BJ (cell line): ENCODE results near the gene MYO7B. TPM values are rescaled to one million over a fixed set of nuclear protein-coding genes. Genes with fewer than 3 reads are reported as not detected.

Experiments used
- CTCF ChIA-PET: fragments of 350-600 bp; formaldehyde crosslinking; extraction: SDS; loops from one replicate; lab custom pipeline; 2021; ENCODE audit warnings: antibody characterized with exemption, inconsistent platforms; lab: Yijun Ruan, JAX
- POLR2A ChIA-PET: fragments of 300-600 bp; sonication (Branson Sonifier 250); formaldehyde crosslinking; extraction: SDS; loops from one replicate; lab custom pipeline; 2021; ENCODE audit warnings: antibody characterized with exemption; lab: Charles Lee
- DNase-seq: peaks from one replicate; pipeline ENCODE4 v3.0.0-alpha.2; 2011; ENCODE audit warnings: low read depth
- H3K27me3 ChIP-seq: 2 replicates; pipeline ENCODE4 v1.6.0; 2011; ENCODE audit warnings: low read length; ENCODE audit not compliant: control insufficient read depth, insufficient read depth
- H3K36me3 ChIP-seq: 2 replicates; pipeline ENCODE4 v1.5.1; 2011; ENCODE audit warnings: low read length; ENCODE audit not compliant: control insufficient read depth, insufficient read depth
- H3K4me3 ChIP-seq: 2 replicates; pipeline ENCODE4 v1.5.1; 2011; ENCODE audit warnings: low read depth, mild to moderate bottlenecking, control low read depth, low read length
- polyA plus RNA-seq: library from polyadenylated mRNA; depleted of rRNA; stranded (reverse); fragments of >200 nt; gene quantifications from 2 replicates; pipeline ENCODE4 v1.2.3, GENCODE V29; 2011
- TF ChIP-seq, protein P1 (sequence below): IDR thresholded peaks from 2 replicates; pipeline ENCODE4 v1.5.1; 2011; ENCODE audit warnings: low read depth, mild to moderate bottlenecking, control low read depth, inconsistent platforms, low read length, moderate library complexity; ENCODE audit not compliant: insufficient read depth

MYO7B gene
- polyA plus RNA-seq, 1 experiment, result 0.36 TPM

DNA sequence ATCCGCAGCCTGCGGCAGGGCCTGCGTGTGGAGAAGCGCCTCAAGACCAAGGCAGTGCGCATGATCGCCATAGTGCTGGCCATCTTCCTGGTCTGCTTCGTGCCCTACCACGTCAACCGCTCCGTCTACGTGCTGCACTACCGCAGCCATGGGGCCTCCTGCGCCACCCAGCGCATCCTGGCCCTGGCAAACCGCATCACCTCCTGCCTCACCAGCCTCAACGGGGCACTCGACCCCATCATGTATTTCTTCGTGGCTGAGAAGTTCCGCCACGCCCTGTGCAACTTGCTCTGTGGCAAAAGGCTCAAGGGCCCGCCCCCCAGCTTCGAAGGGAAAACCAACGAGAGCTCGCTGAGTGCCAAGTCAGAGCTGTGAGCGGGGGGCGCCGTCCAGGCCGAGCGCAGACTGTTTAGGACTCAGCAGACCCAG is 115.9 kb downstream of the MYO7B start:
- ChIA-PET POLR2A (no interaction called here), CTCF (interaction anchor here (2.8 to 8.8 kb wide), 3 partner anchors 12 to 60 kb away, joined by 17 to 89 read pairs (median 32); partner anchors contain the start of gene LIMS2)
- Histone ChIP-seq H3K4me3 (no peak overlapping the region), H3K36me3 (peaks cover 16% of the 10 kb centered on the region), H3K27me3 (no peaks in the 10 kb centered on the region)
- DNase-seq, result no peak
- TF ChIP-seq, protein P1, sequence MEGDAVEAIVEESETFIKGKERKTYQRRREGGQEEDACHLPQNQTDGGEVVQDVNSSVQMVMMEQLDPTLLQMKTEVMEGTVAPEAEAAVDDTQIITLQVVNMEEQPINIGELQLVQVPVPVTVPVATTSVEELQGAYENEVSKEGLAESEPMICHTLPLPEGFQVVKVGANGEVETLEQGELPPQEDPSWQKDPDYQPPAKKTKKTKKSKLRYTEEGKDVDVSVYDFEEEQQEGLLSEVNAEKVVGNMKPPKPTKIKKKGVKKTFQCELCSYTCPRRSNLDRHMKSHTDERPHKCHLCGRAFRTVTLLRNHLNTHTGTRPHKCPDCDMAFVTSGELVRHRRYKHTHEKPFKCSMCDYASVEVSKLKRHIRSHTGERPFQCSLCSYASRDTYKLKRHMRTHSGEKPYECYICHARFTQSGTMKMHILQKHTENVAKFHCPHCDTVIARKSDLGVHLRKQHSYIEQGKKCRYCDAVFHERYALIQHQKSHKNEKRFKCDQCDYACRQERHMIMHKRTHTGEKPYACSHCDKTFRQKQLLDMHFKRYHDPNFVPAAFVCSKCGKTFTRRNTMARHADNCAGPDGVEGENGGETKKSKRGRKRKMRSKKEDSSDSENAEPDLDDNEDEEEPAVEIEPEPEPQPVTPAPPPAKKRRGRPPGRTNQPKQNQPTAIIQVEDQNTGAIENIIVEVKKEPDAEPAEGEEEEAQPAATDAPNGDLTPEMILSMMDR, result no peak

DNA sequence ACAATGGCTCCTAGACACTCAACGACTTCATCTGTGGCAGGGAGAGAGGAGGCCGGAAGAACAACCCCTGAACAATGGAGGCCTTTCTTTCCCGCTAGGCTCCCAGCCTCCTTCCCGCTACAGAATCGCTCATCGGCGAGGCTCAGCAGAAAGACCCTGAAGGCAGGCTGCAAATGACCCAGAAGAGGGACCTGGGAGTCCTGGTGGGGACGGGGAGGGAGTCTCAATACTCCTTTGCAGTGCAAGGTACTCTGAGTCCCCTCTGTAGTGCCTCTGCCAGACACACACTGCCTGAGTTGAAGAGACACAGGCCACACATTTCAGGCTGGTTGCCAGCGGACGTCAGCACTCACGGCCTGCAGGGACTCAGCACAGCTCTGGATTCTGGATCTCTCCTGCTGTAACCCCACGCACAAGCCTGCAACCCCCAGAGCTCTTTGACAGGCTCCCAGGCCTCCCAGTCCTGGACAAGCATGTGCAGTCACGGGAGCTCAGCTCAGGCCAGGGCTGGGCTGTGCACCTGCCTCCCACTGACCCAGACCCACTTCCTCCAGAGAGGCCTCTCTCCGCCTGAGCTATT is 116.6 kb downstream of the MYO7B start:
- TF ChIP-seq, protein P1, result no peak
- ChIA-PET CTCF (interaction anchor here (1.1 to 8.8 kb wide), 3 partner anchors 16 to 61 kb away, joined by 4 to 89 read pairs (median 4); no protein-coding TSS in a partner anchor), POLR2A (no interaction called here)
- Histone ChIP-seq H3K27me3 (no peaks in the 10 kb centered on the region), H3K36me3 (peaks cover 21% of the 10 kb centered on the region), H3K4me3 (no peak overlapping the region)
- no peak for DNase-seq

DNA sequence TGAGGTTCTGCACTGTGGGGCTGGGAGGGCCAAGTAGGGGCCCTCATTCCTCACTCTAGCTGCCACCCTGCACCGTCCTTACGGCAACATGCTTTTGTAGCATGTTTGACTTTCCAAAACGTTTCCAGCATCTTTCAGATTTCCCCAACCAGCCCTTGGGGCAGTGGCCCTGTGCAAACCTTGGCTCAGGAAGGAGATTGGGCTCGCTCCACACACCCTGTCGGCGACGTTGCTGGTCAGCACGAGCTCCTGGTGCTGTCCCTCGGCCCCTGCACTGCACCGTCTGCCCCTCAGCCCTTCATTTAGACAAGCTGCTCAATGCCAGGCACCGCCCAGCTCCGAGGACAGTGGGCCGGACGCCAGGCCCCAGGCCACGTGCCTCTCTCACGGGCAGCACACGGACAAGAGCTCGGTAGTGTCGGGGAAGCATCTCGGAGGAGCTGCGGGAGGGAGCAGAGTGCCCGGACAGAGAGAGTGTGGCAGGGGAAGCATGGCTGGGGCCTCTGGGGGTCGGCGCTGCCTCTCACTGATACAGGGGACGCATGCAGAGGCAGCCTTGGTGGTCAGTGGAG is 117.4 kb downstream of the MYO7B start:
- ChIA-PET CTCF (interaction anchor here (0.8 to 8.8 kb wide), 6 partner anchors 16 to 62 kb away, joined by 3 to 89 read pairs (median 4); partner anchors contain the start of gene LIMS2), POLR2A (no interaction called here)
- TF ChIP-seq, protein P1, result no peak
- DNase-seq, result no peak
- Histone ChIP-seq H3K36me3 (peaks cover 25% of the 10 kb centered on the region), H3K4me3 (no peak overlapping the region), H3K27me3 (no peaks in the 10 kb centered on the region)

DNA sequence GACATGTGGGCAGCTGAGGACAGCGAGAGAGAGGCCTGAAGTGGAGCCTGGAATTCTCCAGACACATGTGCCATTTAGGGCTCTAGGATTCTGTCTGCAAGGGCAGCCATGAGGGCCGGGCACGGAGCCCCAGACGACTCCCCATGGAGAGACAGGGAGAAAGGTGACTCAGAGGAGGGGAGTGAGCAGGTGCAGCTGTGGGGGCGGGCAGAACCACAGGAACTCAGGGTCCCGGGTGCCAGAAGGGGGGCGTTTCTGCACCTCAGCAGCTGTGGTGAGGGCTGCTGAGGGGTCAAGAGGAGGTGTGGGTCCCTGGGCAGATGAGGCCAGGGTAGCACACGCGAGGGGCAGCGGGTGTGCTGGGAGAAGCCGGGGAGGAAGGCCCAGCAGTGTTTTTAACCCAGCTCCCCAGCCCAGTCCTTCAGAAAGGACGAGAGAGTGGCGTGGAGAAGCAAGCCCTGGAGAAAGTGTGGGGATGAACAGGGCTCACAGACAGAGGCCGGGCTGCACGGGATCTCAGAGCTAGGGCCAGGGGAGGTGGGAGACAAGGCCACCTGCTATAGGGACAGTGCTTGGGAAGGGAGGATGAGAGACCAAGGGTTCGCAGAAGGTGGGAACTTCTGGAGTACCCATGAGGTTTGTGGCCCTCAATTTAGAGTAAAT is 118.1 kb downstream of the MYO7B start:
- no peak for DNase-seq
- peaks cover 25% of the 10 kb centered on the region for H3K36me3 ChIP-seq
- no peaks in the 10 kb centered on the region for H3K27me3 ChIP-seq
- CTCF ChIA-PET, result interaction anchor here (1.0 to 8.8 kb wide), 5 partner anchors 17 to 63 kb away, joined by 3 to 89 read pairs (median 4); partner anchors contain the start of gene LIMS2
- TF ChIP-seq, protein P1, result no peak
- H3K4me3 ChIP-seq, result no peak overlapping the region
- POLR2A ChIA-PET, result no interaction called here
